D721Med (cell line): ENCODE data around the gene ZNF410.

Experiments used
- DNase-seq: peaks from one replicate; pipeline ENCODE4 v3.0.0; 2011; ENCODE audit warnings: low spot score; ENCODE audit not compliant: insufficient read length
- FAIRE-seq: peaks from 2 replicates; lab custom pipeline; 2011; peaks lifted over from hg19 to GRCh38; lab: Jason Lieb, UNC
- TF ChIP-seq, protein P1 (sequence below): IDR thresholded peaks from 2 replicates; pipeline ENCODE4 v1.5.1; 2012; ENCODE audit warnings: mild to moderate bottlenecking, control low read depth; ENCODE audit not compliant: insufficient read depth; ENCODE audit errors: missing control alignments

ZNF410 gene

GRCh38 chr14:73870525-73871235, 16.0 kb upstream of the ZNF410 start:
- DNase-seq (no peak), FAIRE-seq (no peak)
- TF ChIP-seq, protein P1, sequence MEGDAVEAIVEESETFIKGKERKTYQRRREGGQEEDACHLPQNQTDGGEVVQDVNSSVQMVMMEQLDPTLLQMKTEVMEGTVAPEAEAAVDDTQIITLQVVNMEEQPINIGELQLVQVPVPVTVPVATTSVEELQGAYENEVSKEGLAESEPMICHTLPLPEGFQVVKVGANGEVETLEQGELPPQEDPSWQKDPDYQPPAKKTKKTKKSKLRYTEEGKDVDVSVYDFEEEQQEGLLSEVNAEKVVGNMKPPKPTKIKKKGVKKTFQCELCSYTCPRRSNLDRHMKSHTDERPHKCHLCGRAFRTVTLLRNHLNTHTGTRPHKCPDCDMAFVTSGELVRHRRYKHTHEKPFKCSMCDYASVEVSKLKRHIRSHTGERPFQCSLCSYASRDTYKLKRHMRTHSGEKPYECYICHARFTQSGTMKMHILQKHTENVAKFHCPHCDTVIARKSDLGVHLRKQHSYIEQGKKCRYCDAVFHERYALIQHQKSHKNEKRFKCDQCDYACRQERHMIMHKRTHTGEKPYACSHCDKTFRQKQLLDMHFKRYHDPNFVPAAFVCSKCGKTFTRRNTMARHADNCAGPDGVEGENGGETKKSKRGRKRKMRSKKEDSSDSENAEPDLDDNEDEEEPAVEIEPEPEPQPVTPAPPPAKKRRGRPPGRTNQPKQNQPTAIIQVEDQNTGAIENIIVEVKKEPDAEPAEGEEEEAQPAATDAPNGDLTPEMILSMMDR = no peak

- TF ChIP-seq, protein P1 = no peak
- FAIRE-seq (no peak), DNase-seq (no peak)
Measured at GRCh38 chr14:73873660-73874059, 13.0 kb upstream of the ZNF410 start.

DNA sequence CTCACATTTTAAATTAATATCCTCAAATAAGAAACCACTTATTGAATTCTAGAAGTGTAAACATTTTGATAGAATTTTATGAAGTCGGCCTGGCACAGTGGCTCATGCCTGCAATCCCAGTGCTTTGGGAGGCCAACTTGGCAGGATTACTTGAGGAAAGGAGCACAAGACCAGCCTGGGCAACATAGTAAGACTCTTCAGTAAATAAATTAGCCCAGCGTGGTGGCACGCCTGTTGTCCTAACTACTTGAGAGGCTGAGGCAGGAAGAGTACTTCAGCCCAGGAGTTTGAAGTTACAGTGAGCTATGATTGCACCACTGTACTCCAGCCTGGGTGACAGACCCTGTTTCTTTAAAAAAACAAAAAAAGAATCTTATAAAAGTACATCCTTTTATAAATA, 8.9 kb upstream of the ZNF410 start:
- no peak for FAIRE-seq
- TF ChIP-seq, protein P1 = no peak
- DNase-seq = no peak

GRCh38 chr14:73878436-73878835, 8.2 kb upstream of the ZNF410 start:
- FAIRE-seq (no peak), DNase-seq (no peak)
- TF ChIP-seq, protein P1 = no peak

DNA sequence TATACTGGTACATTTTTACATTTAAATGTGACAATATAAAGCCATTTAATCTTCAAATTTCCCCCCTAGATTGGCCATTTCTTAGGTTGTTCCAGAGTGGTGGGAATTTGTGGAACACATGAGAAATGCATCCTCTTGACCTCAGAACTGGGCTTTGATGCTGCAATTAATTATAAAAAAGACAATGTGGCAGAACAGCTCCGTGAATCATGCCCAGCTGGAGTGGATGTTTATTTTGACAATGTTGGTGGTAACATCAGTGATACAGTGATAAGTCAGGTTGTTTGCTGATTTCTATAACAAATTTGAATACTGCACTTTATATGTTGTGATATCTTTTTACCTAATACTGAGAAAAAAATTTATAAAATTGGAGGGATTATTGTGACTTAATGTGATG, 7.6 kb upstream of the ZNF410 start:
- TF ChIP-seq, protein P1 = no peak
- FAIRE-seq (no peak), DNase-seq (no peak)

- no peak for FAIRE-seq
- TF ChIP-seq, protein P1 = no peak
- DNase-seq = no peak
Measured at GRCh38 chr14:73884438-73885190, 2.0 kb upstream of the ZNF410 start.

DNA sequence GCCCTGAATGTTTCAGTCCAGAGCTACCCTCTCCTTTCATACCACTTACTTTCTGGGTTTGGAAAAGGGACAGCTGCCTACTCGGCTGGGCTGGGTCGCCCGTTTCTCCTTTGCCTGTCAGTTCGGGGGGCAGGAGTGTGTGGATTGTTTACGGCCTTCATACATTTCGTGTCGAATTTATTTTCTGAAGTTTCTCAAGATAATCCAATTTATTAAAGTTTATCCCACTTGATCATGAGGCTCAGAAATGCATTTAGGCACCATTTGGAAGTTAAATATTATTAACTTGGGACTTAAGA, 608 bp downstream of the ZNF410 start:
- DNase-seq = no peak
- FAIRE-seq = no peak
- TF ChIP-seq, protein P1 = no peak
